ENCODE results near the gene CCL27. TPM values are rescaled to one million over a fixed set of nuclear protein-coding genes. Genes with fewer than 3 reads are reported as not detected.

CCL27 gene
- polyA plus RNA-seq, 6 donors from 2014 or later, result not detected

GRCh38 chr9:34669809-34670562, 7.5 kb upstream of the CCL27 start:
- Mint-ChIP-seq H3K36me3 (peaks cover 10 to 13% of the 10 kb centered on the region in 2 donors), H3K4me3 (peak overlapping the region in 1 of 8 donors; percentile 41), H3K4me1 (peaks cover 9 to 15% (median 14%) of the 10 kb centered on the region in 3 donors), H3K9me3 (peaks cover 9 to 21% (median 14%) of the 10 kb centered on the region in 7 donors), H3K27me3 (no peaks in the 10 kb centered on the region), H3K27ac (no peak overlapping the region)
- ATAC-seq (ENCODE audit: low read depth in 2 of 2) (no peak), DNase-seq (no peak)

- no peaks in the 10 kb centered on the region for H3K27me3 Mint-ChIP-seq
- peak; percentile 79 for DNase-seq
- peak; percentile 76 to 77 for ATAC-seq (ENCODE audit: low read depth in 2 of 2)
- peaks cover 21 to 26% (median 22%) of the 10 kb centered on the region in 3 donors for H3K4me1 Mint-ChIP-seq
- peaks cover 12 to 13% of the 10 kb centered on the region in 2 donors for H3K36me3 Mint-ChIP-seq
- H3K9me3 Mint-ChIP-seq, result peaks cover 9 to 17% (median 11%) of the 10 kb centered on the region in 7 donors
- peak overlapping the region; percentile 75 to 96 (median 93) for H3K4me3 Mint-ChIP-seq
- peak overlapping the region; percentile 83 to 98 (median 96) for H3K27ac Mint-ChIP-seq
Measured at GRCh38 chr9:34665381-34666250, 3.2 kb upstream of the CCL27 start.

- Mint-ChIP-seq H3K4me1 (peaks cover 24 to 26% (median 24%) of the 10 kb centered on the region in 3 donors), H3K36me3 (peaks cover 8 to 16% of the 10 kb centered on the region in 2 donors), H3K27me3 (no peaks in the 10 kb centered on the region), H3K27ac (peak overlapping the region in 4 of 6 donors; percentile 90 to 98 (median 94)), H3K4me3 (peak overlapping the region; percentile 75 to 96 (median 93)), H3K9me3 (peaks cover 6 to 11% (median 9%) of the 10 kb centered on the region in 7 donors)
- DNase-seq (no peak), ATAC-seq (ENCODE audit: low read depth in 2 of 2) (peak; percentile 4 to 6)
Measured at GRCh38 chr9:34665067-34665380, 2.6 kb upstream of the CCL27 start.

GRCh38 chr9:34664281-34665066, 2.0 kb upstream of the CCL27 start:
- H3K4me1 Mint-ChIP-seq, result peaks cover 24 to 26% (median 24%) of the 10 kb centered on the region in 3 donors
- peak overlapping the region; percentile 7 to 95 (median 90) for H3K27ac Mint-ChIP-seq
- DNase-seq (peak; percentile 68), ATAC-seq (ENCODE audit: low read depth in 2 of 2) (peak; percentile 48 to 50)
- peak overlapping the region; percentile 75 to 94 (median 92) for H3K4me3 Mint-ChIP-seq
- no peaks in the 10 kb centered on the region for H3K27me3 Mint-ChIP-seq
- peaks cover 5 to 7% (median 5%) of the 10 kb centered on the region in 7 donors for H3K9me3 Mint-ChIP-seq
- H3K36me3 Mint-ChIP-seq, result peaks cover 5 to 13% of the 10 kb centered on the region in 2 donors

GRCh38 chr9:34663303-34663605, 797 bp upstream of the CCL27 start:
- Mint-ChIP-seq H3K4me3 (peak overlapping the region in 3 of 8 donors; percentile 35 to 68 (median 51)), H3K27me3 (no peaks in the 10 kb centered on the region), H3K36me3 (peaks cover 0 to 6% of the 10 kb centered on the region in 2 donors), H3K4me1 (peaks cover 24 to 25% (median 24%) of the 10 kb centered on the region in 3 donors), H3K27ac (no peak overlapping the region), H3K9me3 (peaks cover 0 to 2% (median 0%) of the 10 kb centered on the region in 7 donors)
- no peak for ATAC-seq (ENCODE audit: low read depth in 2 of 2)
- no peak for DNase-seq

GRCh38 chr9:34659592-34660253, 2.7 kb downstream of the CCL27 start:
- peaks cover 0 to 6% of the 10 kb centered on the region in 2 donors for H3K36me3 Mint-ChIP-seq
- no peak overlapping the region for H3K27ac Mint-ChIP-seq
- no peaks in the 10 kb centered on the region for H3K27me3 Mint-ChIP-seq
- no peak overlapping the region for H3K4me3 Mint-ChIP-seq
- ATAC-seq (ENCODE audit: low read depth in 2 of 2) (no peak), DNase-seq (no peak)
- H3K9me3 Mint-ChIP-seq, result no peaks in the 10 kb centered on the region
- H3K4me1 Mint-ChIP-seq, result peaks cover 10 to 13% (median 11%) of the 10 kb centered on the region in 3 donors

GRCh38 chr9:34658461-34658860, 4.0 kb downstream of the CCL27 start:
- H3K27ac Mint-ChIP-seq, result no peak overlapping the region
- ATAC-seq (ENCODE audit: low read depth in 2 of 2) (no peak), DNase-seq (no peak)
- no peak overlapping the region for H3K4me3 Mint-ChIP-seq
- peaks cover 3 to 4% (median 3%) of the 10 kb centered on the region in 3 donors for H3K4me1 Mint-ChIP-seq
- peaks cover 0 to 6% of the 10 kb centered on the region in 2 donors for H3K36me3 Mint-ChIP-seq
- no peaks in the 10 kb centered on the region for H3K9me3 Mint-ChIP-seq
- no peaks in the 10 kb centered on the region for H3K27me3 Mint-ChIP-seq

GRCh38 chr9:34656992-34657391, 5.5 kb downstream of the CCL27 start:
- no peak for DNase-seq
- no peak for ATAC-seq (ENCODE audit: low read depth in 2 of 2)
- Mint-ChIP-seq H3K27ac (no peak overlapping the region), H3K9me3 (no peaks in the 10 kb centered on the region), H3K4me1 (peaks cover 9 to 15% (median 14%) of the 10 kb centered on the region in 3 donors), H3K36me3 (peaks cover 0 to 6% of the 10 kb centered on the region in 2 donors), H3K27me3 (no peaks in the 10 kb centered on the region), H3K4me3 (no peak overlapping the region)

- Mint-ChIP-seq H3K27me3 (no peaks in the 10 kb centered on the region), H3K4me1 (peaks cover 9 to 11% (median 10%) of the 10 kb centered on the region in 3 donors), H3K9me3 (no peaks in the 10 kb centered on the region), H3K36me3 (peaks cover 0 to 1% of the 10 kb centered on the region in 2 donors), H3K27ac (no peak overlapping the region), H3K4me3 (no peak overlapping the region)
- no peak for DNase-seq
- no peak for ATAC-seq (ENCODE audit: low read depth in 2 of 2)
Measured at GRCh38 chr9:34655394-34655793, 7.1 kb downstream of the CCL27 start.

GRCh38 chr9:34654323-34655051, 8.0 kb downstream of the CCL27 start:
- ATAC-seq (ENCODE audit: low read depth in 2 of 2) (no peak), DNase-seq (no peak)
- Mint-ChIP-seq H3K9me3 (no peaks in the 10 kb centered on the region), H3K4me1 (peaks cover 10 to 12% (median 11%) of the 10 kb centered on the region in 3 donors), H3K27me3 (no peaks in the 10 kb centered on the region), H3K36me3 (peaks cover 0 to 3% of the 10 kb centered on the region in 2 donors), H3K27ac (peak overlapping the region in 1 of 6 donors; percentile 46), H3K4me3 (no peak overlapping the region)

- Mint-ChIP-seq H3K27ac (peak overlapping the region in 4 of 6 donors; percentile 8 to 46 (median 32)), H3K4me3 (peak overlapping the region in 1 of 8 donors; percentile 13), H3K9me3 (no peaks in the 10 kb centered on the region), H3K27me3 (no peaks in the 10 kb centered on the region), H3K4me1 (peaks cover 14 to 19% (median 15%) of the 10 kb centered on the region in 3 donors), H3K36me3 (peaks cover 3 to 13% of the 10 kb centered on the region in 2 donors)
- DNase-seq (no peak), ATAC-seq (ENCODE audit: low read depth in 2 of 2) (no peak)
Measured at GRCh38 chr9:34653151-34654072, 9.0 kb downstream of the CCL27 start.

All from naive B cell (primary cell).